Omental fat pad (tissue), 4 donors: ENCODE measurements around the gene TAS2R38. TPM values are rescaled to one million over a fixed set of nuclear protein-coding genes. Genes with fewer than 3 reads are reported as not detected.

ENCODE experiments used
- ATAC-seq: fragments of 150-250 bp; one replicate; pipeline ENCODE4 v1.9.1; 2016; ENCODE audit warnings: mild to moderate bottlenecking, moderate library complexity; ENCODE audit not compliant: low FRiP score
- DNase-seq: peaks from one replicate; pipeline ENCODE4 v3.0.0-alpha.2; 2019; ENCODE audit warnings: low spot score
- CTCF ChIP-seq, 3 donors: fragments of 450-650 bp; IDR thresholded peaks; one replicate each; pipeline ENCODE4 v1.5.1; 2016 to 2017; ENCODE audit warnings: antibody characterized with exemption in 3 of 3, mild to moderate bottlenecking in 3 of 3, moderate library complexity in 2 of 3
- total RNA-seq, 4 donors: library from RNA; depleted of rRNA; stranded (reverse); fragments of >200 nt; gene quantifications; one replicate each; pipeline ENCODE4 v1.1.0, GENCODE V29; 2016

Gene TAS2R38
- total RNA-seq, 4 donors from 2014 or later = not detected

- no peak for TF ChIP-seq CTCF (IDR thresholded peaks at IDR 0.05)
- no peak for DNase-seq
- no peak for ATAC-seq
Observed at GRCh38 chr7:141943846-141944245, 29.7 kb downstream of the TAS2R38 start.

- DNase-seq (no peak), ATAC-seq (no peak)
- TF ChIP-seq CTCF (IDR thresholded peaks at IDR 0.05) = no peak
Observed at GRCh38 chr7:141941075-141941474, 32.5 kb downstream of the TAS2R38 start.

- ATAC-seq (no peak), DNase-seq (no peak)
- TF ChIP-seq CTCF (IDR thresholded peaks at IDR 0.05) = no peak
Observed at GRCh38 chr7:141930211-141930610, 43.4 kb downstream of the TAS2R38 start.

- ATAC-seq (no peak), DNase-seq (no peak)
- TF ChIP-seq CTCF (IDR thresholded peaks at IDR 0.05) = no peak
Observed at GRCh38 chr7:141928845-141929195, 44.8 kb downstream of the TAS2R38 start.

- no peak for TF ChIP-seq CTCF (IDR thresholded peaks at IDR 0.05)
- ATAC-seq (no peak), DNase-seq (no peak)
Observed at GRCh38 chr7:141928146-141928844, 45.3 kb downstream of the TAS2R38 start.

Other genes with a start within 250 kb of the TAS2R38 start
- 100 to 1,000 TPM in 2 of 4 donors, 10 to 100 TPM in 2; 76.8 to 106 (median 92.0) TPM for gene SSBP1, start 235.4 kb downstream of the TAS2R38 start, total RNA-seq
- gene TAS2R3, start 209.7 kb downstream of the TAS2R38 start, total RNA-seq = 1 to 10 TPM in 2 of 4 donors, under 1 TPM in 2; 0.63 to 5.4 (median 1.8) TPM
- gene TAS2R4, start 197.1 kb downstream of the TAS2R38 start, total RNA-seq = 1 to 10 TPM in 2 of 4 donors, under 1 TPM in 2; 0.84 to 3.6 (median 1.6) TPM
- 1 to 10 TPM; 2.0 to 4.9 (median 3.4) TPM for gene TAS2R5, start 183.6 kb downstream of the TAS2R38 start, total RNA-seq
- not detected for gene PRSS37, start 132.3 kb downstream of the TAS2R38 start, total RNA-seq
- under 1 TPM in 1 of 4 donors, not detected in 3; 0.95 TPM for gene OR9A4, start 57.4 kb downstream of the TAS2R38 start, total RNA-seq
- gene CLEC5A, start 26.8 kb downstream of the TAS2R38 start, total RNA-seq = 1 to 10 TPM in 1 of 4 donors, under 1 TPM in 3; 0.25 to 1.1 (median 0.53) TPM
- gene MGAM, start 22.1 kb upstream of the TAS2R38 start, total RNA-seq = 10 to 100 TPM in 1 of 4 donors, 1 to 10 TPM in 1, under 1 TPM in 2; 0.93 to 27.6 (median 1.2) TPM
- 1 to 10 TPM in 1 of 4 donors, under 1 TPM in 2, not detected in 1; 0.19 to 1.9 (median 0.19) TPM for gene MGAM2, start 137.9 kb upstream of the TAS2R38 start, total RNA-seq